HEK293 (cell line): ENCODE results near the gene RGS14.
A peak's percentile ranks its signal among the peaks of the same experiment; 100 is the strongest.

Experiments used
- IKZF3 ChIP-seq: fragments of 450-650 bp; IDR thresholded peaks from 2 replicates; pipeline ENCODE4 v1.5.0; 2018; ENCODE audit warnings: missing biosample characterization, mild to moderate bottlenecking, missing genetic modification characterization, moderate library complexity
- KLF8 ChIP-seq: fragments of 450-650 bp; formaldehyde crosslinking; IDR thresholded peaks from 2 replicates; pipeline ENCODE4 v1.5.1; 2016; ENCODE audit warnings: missing biosample characterization, missing genetic modification characterization
- PRDM4 ChIP-seq: fragments of 450-650 bp; formaldehyde crosslinking; IDR thresholded peaks from 2 replicates; pipeline ENCODE4 v1.5.1; 2017; ENCODE audit warnings: missing biosample characterization, missing genetic modification characterization
- SP2 ChIP-seq: fragments of 450-650 bp; formaldehyde crosslinking; IDR thresholded peaks from 2 replicates; pipeline ENCODE4 v1.5.1; 2016; ENCODE audit warnings: missing biosample characterization, missing genetic modification characterization
- ZBTB1 ChIP-seq: fragments of 450-650 bp; formaldehyde crosslinking; IDR thresholded peaks from 2 replicates; pipeline ENCODE4 v1.5.1; 2016; ENCODE audit warnings: missing biosample characterization, missing genetic modification characterization
- ZBTB11 ChIP-seq: fragments of 450-650 bp; formaldehyde crosslinking; conservative IDR thresholded peaks from 2 replicates; pipeline ENCODE4 v1.5.1; 2016; ENCODE audit warnings: low read depth, missing biosample characterization, missing genetic modification characterization
- ZBTB17 ChIP-seq: fragments of 450-650 bp; formaldehyde crosslinking; IDR thresholded peaks from 2 replicates; pipeline ENCODE4 v1.5.1; 2016; ENCODE audit warnings: missing biosample characterization, missing genetic modification characterization
- ZBTB20 ChIP-seq: fragments of 450-650 bp; formaldehyde crosslinking; IDR thresholded peaks from 2 replicates; pipeline ENCODE4 v1.5.1; 2016; ENCODE audit warnings: missing biosample characterization, missing genetic modification characterization
- ZBTB6 ChIP-seq: fragments of 450-650 bp; formaldehyde crosslinking; IDR thresholded peaks from 2 replicates; pipeline ENCODE4 v1.5.1; 2017; ENCODE audit warnings: missing biosample characterization, missing genetic modification characterization
- ZNF19 ChIP-seq: fragments of 450-650 bp; formaldehyde crosslinking; IDR thresholded peaks from 2 replicates; pipeline ENCODE4; 2016; ENCODE audit warnings: missing biosample characterization, missing genetic modification characterization, low read depth
- ZNF214 ChIP-seq: fragments of 450-650 bp; formaldehyde crosslinking; IDR thresholded peaks from 2 replicates; pipeline ENCODE4 v1.5.1; 2017; ENCODE audit warnings: missing biosample characterization, mild to moderate bottlenecking, missing genetic modification characterization, borderline replicate concordance
- ZNF24 ChIP-seq: fragments of 450-650 bp; formaldehyde crosslinking; IDR thresholded peaks from 2 replicates; pipeline ENCODE4 v1.5.1; 2016; ENCODE audit warnings: missing biosample characterization, missing genetic modification characterization
- ZNF280D ChIP-seq: fragments of 450-650 bp; formaldehyde crosslinking; IDR thresholded peaks from 2 replicates; pipeline ENCODE4 v1.5.1; 2016; ENCODE audit warnings: missing biosample characterization, missing genetic modification characterization
- ZNF311 ChIP-seq: fragments of 450-650 bp; formaldehyde crosslinking; IDR thresholded peaks from 2 replicates; pipeline ENCODE4 v1.5.1; 2017; ENCODE audit warnings: missing biosample characterization, missing genetic modification characterization, borderline replicate concordance
- ZNF391 ChIP-seq: fragments of 450-650 bp; formaldehyde crosslinking; IDR thresholded peaks from 2 replicates; pipeline ENCODE4 v1.5.1; 2016; ENCODE audit warnings: low read depth, missing biosample characterization, missing genetic modification characterization, borderline replicate concordance
- ZNF48 ChIP-seq: fragments of 450-650 bp; formaldehyde crosslinking; IDR thresholded peaks from 2 replicates; pipeline ENCODE4 v1.5.1; 2016; ENCODE audit warnings: missing biosample characterization, missing genetic modification characterization
- ZNF548 ChIP-seq: fragments of 450-650 bp; formaldehyde crosslinking; IDR thresholded peaks from 2 replicates; pipeline ENCODE4 v1.5.1; 2016; ENCODE audit warnings: missing biosample characterization, missing genetic modification characterization
- ZNF600 ChIP-seq: fragments of 450-650 bp; formaldehyde crosslinking; IDR thresholded peaks from 2 replicates; pipeline ENCODE4 v1.5.1; 2016; ENCODE audit warnings: missing biosample characterization, missing genetic modification characterization
- ZNF610 ChIP-seq: fragments of 450-650 bp; formaldehyde crosslinking; IDR thresholded peaks from 2 replicates; pipeline ENCODE4 v1.5.1; 2016; ENCODE audit warnings: missing biosample characterization, missing genetic modification characterization, borderline replicate concordance
- ZNF664 ChIP-seq: fragments of 450-650 bp; formaldehyde crosslinking; IDR thresholded peaks from 2 replicates; pipeline ENCODE4 v1.5.1; 2016; ENCODE audit warnings: missing biosample characterization, missing genetic modification characterization
- ZNF747 ChIP-seq: fragments of 450-650 bp; formaldehyde crosslinking; IDR thresholded peaks from 2 replicates; pipeline ENCODE4 v1.5.1; 2016; ENCODE audit warnings: missing biosample characterization, missing genetic modification characterization
- ZNF777 ChIP-seq: fragments of 450-650 bp; formaldehyde crosslinking; IDR thresholded peaks from 2 replicates; pipeline ENCODE4 v1.5.1; 2017; ENCODE audit warnings: missing biosample characterization, missing genetic modification characterization, borderline replicate concordance
- ZSCAN5A ChIP-seq: fragments of 450-650 bp; formaldehyde crosslinking; IDR thresholded peaks from 2 replicates; pipeline ENCODE4 v1.5.1; 2016; ENCODE audit warnings: missing biosample characterization, missing genetic modification characterization

The RGS14 gene

GRCh38 chr5:177311723-177312648 lies 45.7 kb upstream of the RGS14 start, which contains the start of gene MXD3 (continued):
- TF ChIP-seq ZNF391 (tag by site-specific recombination) = no peak; the same call in 1 of the 2 replicates
- no peak for TF ChIP-seq ZNF777 (tag by site-specific recombination)
- TF ChIP-seq IKZF3 = no peak
- TF ChIP-seq ZBTB17 (tag by site-specific recombination) = no peak; the same call in none of the 2 replicates
- no peak for TF ChIP-seq ZNF311
- peak; percentile 89 for TF ChIP-seq ZBTB11 (tag by site-specific recombination)
- no peak for TF ChIP-seq ZNF664 (tag by site-specific recombination)
- no peak for TF ChIP-seq ZNF214 (tag by site-specific recombination)
- peak; percentile 99 for TF ChIP-seq ZBTB6 (tag by site-specific recombination)
- TF ChIP-seq ZNF610 (tag by site-specific recombination) = no peak; the same call in 1 of the 2 replicates
- peak; percentile 62; the same call in 1 of the 2 replicates for TF ChIP-seq ZSCAN5A (tag by site-specific recombination)
- TF ChIP-seq ZNF747 (tag by site-specific recombination) = no peak
- TF ChIP-seq ZBTB1 (tag by site-specific recombination) = no peak
- TF ChIP-seq ZNF24 (tag by site-specific recombination) = peak; percentile 64; the same call in 1 of the 2 replicates
- TF ChIP-seq ZNF280D (tag by site-specific recombination) = no peak
- no peak; the same call in 1 of the 2 replicates for TF ChIP-seq PRDM4
- no peak for TF ChIP-seq ZNF548
- peak; percentile 18; the same call in 1 of the 2 replicates for TF ChIP-seq ZNF600 (tag by site-specific recombination)
- peak; percentile 9; the same call in 1 of the 2 replicates for TF ChIP-seq ZBTB20 (tag by site-specific recombination)
- no peak for TF ChIP-seq ZNF19 (tag by site-specific recombination)
- TF ChIP-seq SP2 (tag by site-specific recombination) = peak; percentile 92
- no peak for TF ChIP-seq ZNF48
- peak; percentile 92; the same call in 1 of the 2 replicates for TF ChIP-seq KLF8
